Stimulated activated CD8-positive, alpha-beta memory T cell treated with anti-CD3 and anti-CD28 coated beads, Interleukin-4, amount 100 ng/mL, for 48 hours (primary cell): Measurements from ENCODE around the gene EVI2A.
"Not testable (repeated sequence)": the region's sequence is repeated elsewhere in the genome, so short reads cannot be mapped to it uniquely, and the experiment has no call there.

Experiments used
- DNase-seq: peaks from one replicate; pipeline ENCODE4 v3.0.0-alpha.2; 2020

Gene EVI2A, protein sequence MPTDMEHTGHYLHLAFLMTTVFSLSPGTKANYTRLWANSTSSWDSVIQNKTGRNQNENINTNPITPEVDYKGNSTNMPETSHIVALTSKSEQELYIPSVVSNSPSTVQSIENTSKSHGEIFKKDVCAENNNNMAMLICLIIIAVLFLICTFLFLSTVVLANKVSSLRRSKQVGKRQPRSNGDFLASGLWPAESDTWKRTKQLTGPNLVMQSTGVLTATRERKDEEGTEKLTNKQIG

DNA sequence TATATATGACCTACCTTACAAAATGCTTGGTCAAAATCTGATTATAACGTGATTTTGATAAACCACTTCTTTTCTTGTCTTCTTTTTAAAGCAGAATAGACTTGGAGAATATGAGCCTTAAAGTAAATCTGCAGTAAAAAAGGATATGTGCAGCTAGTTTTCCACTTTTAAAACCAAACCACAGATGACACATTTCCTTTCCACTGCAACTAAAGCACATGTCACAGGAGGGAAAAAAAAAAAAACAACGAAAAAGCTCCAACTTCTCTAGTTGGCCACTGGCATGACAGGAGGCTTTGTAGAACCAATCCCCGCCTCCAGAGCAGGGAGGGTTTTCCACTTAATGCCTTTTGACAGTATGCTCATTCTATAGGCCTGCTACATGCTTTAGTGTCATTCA is at the start of gene EVI2A:
EVI2A (minus strand) TSS at position 142 of the 400 bp plus-strand sequence. CDS start 2,609 bp downstream, outside the sequence.
- DNase-seq, result peak; percentile 79

DNA sequence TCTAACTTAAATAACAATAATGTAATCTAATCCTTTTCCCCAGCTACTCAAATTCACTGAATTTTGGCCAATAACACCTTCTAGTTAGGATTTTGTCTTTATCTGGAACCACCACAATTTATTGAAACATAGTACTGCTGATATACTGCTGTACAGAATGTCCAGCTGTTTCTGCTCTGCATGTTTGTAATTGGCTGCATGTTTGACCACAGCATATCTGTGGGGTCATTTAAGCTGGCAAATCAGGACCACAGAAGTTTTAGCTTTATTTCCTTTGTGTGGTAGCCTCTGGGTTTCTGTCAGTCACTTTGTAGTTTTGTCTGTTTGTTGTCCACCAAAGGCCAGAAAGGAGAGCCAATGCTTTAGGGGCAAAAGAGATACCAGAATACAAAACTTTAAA is 47.8 kb upstream of the EVI2A start:
- no peak for DNase-seq

DNA sequence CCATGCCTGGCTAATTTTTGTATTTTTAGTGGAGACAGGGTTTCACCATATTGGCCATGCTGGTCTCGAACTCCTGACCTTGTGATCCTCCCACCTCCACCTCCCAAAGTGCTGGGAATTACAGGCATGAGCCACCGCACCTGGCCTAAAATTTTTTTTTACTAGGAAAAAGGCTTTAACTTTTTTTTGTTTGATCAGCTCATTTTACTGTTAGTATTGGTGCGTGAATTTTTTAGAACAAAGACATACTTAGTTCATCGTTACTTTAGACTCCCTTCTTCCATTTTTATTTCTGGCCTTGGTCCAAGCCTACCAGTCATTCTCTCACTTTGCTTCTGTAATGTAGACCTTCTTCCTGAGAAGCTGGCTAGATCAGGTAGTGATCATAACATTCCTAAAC is 44.7 kb upstream of the EVI2A start:
- DNase-seq, result no peak

DNA sequence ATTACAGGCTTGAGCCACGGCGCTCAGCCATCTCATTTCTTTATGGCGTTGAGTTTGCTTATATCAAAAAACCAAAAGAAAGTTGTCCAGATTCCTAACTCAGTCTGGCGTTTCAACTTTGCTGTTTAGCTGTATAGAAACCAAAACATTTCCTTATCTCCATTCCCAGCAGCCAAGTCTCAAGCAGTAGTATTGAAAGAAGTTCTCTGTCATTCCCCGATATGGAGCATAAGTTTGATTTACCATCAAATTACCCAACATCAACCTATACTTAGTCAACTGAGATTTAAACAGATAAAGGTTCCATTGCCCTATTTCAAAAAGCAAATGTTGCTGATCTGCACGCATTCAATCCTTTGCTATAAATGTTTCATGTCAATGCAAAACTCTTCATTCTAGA is 42.6 kb upstream of the EVI2A start:
- DNase-seq, result no peak

DNA sequence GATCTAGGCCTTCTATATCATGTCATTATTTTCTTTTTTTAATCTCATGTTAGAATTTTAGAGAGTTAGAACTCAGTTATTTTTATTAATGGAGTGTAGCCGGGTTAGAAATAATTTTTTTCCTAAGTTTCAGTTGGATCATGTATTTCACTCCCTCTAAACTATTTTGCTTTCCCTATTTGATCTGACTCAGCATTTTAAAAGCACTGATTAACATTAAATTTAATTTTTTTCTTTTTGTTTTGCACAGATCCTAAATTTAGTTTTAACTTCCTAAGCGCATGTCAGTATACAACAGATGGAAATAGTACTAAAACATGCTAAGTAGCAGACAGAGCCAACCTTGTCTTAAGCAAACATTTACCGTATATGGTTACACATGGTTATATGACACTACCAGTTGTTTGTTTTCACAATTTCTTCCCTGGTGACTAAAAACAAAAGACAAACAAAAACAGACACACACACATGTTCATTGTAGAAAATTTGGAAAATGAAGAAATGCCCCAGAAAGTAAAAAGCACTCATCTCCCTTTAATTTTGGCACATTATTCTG is 36.5 kb upstream of the EVI2A start:
- no peak for DNase-seq

DNA sequence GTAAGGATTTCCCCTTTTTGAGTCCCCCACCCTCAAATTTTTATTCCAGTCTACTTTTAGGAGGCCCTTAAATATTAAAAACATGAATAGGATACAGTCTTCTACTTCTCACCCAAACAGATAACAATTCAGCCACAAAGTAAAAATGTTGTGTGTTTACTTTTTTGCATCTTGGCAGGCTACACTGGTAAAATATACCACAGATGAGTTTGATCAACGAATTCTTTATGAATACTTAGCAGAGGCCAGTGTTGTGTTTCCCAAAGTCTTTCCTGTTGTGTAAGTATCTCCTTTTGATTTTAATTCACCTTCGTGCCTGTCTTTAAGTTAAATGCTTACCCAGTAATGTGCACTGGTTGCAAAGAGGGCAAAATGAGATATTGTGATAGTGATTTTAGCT is 35.7 kb upstream of the EVI2A start:
- no peak for DNase-seq

DNA sequence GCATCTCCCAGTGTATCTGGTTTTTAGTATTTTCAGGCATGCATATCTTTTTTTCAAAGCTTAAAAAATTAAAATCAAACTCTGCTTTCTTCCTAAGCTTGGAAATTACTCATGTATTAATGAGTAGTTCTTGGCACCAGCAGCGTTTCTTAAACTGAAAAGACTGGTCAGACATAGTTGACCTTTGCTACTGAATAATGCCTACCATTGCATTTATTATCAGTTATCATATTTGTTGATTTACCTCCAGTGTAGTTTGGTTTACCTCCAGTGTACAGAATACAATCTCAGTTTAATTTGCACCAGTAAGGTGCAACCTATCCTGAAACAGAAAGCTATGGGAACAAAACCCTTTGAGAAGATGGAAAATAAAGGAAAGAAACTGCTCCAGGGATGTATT is 34.5 kb upstream of the EVI2A start:
- DNase-seq, result no peak

DNA sequence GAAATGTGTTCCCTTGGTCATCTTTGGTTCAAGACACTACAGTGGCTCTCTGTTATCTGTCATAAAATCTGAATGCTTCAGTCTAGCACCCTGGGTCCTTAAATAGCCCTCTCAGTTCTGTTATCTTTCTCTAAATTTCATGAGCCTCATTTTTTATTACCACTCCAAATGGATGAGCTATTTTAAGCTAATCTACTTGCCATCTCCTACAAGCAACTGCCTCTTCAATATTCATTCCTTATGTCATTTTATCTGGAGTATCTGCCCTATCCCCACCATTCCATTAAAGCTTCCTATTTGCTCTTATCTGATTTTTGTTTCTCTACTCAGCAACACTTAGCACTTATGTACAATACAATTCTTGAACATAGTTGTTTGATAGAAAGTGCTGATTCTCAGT is 28.0 kb upstream of the EVI2A start:
- no peak for DNase-seq

DNA sequence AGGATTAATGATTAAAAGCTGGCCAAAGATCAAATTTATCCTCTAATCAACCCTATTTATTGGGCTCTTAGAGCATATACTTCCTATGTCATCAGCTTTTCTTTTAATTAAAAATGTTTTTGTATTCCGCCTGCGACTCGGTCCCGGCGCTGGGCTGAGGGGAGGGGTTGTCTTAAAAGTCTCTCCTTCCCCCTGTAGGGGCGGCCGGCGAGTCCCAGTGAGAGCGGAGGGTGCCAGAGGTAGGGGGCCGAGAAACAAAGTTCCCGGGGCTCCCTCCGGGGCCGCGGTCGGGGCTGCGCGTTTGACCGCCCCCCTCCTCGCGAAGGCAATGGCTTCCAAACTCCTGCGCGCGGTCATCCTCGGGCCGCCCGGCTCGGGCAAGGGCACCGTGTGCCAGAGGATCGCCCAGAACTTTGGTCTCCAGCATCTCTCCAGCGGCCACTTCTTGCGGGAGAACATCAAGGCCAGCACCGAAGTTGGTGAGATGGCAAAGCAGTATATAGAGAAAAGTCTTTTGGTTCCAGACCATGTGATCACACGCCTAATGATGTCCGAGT is 23.8 kb upstream of the EVI2A start:
- DNase-seq, result not testable (repeated sequence)

DNA sequence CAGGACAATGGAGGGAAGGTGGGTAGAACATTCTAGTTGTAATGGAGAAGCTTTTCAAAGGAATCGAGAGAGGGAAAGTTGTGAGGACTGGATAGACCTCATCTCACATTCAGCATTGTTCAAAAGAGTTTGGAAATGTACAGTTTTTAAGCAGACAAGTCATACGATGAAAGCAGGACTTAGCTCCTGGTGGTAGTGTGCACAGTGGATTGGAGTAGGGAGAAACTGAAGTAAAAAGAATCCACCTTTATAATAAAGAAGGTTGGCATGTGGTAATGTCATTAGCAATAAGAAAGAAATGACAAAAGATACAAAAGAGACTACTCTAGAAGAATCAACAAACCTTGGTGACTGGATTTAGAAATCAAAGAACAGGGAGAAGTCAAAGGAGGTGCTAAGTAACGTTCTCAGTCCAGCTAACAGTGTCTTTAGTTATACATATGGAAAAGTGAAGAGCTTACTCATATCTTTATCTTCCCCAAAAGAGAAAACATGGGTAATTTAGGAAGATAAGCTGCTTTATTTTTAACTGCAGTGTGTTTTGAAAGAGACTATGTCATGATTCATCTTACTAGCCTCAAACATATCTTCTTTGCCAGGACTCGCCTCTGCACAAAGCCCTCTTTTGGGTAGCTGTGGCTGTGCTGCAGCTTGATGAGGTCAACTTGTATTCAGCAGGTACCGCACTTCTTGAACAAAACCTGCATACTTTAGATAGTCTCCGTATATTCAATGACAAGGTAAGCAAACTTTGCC is 18.7 kb upstream of the EVI2A start:
- DNase-seq, result no peak

DNA sequence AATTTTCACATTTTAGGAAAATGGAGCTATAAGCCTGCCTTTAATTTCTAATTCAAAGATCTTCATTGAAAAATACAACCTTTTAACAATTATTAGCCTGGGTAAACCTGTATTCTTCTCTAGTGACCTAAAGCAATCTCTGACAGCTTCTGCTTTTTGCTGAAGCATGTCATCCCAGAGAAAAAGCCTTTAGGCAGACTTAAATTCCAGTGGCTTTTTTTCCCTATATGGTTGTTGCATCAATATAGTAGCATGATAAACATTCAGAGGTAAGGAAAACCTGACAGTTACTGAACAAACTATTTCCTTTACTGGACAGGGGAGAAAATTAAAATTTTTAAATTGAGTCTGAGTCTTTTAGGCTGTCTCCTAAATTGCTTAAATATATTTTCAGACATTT is 7.8 kb upstream of the EVI2A start:
- DNase-seq, result no peak

DNA sequence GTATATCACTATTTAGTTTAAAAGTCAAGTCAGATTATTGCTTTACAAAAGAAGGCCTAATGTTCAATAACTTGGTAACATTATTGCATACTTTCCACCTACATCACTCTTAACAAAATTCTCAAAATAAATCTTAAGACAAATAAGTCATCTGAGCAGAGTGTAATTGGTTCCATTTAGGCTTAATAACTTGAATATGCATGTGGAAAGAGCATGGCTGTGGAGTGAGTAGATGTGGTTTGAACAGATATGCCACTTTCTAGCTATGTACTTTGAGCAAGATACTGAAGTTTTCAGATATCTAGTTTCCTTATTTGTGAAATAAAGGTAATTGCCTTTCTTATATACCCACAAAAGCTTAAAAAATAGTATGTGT is 6.7 kb upstream of the EVI2A start:
- DNase-seq, result no peak

DNA sequence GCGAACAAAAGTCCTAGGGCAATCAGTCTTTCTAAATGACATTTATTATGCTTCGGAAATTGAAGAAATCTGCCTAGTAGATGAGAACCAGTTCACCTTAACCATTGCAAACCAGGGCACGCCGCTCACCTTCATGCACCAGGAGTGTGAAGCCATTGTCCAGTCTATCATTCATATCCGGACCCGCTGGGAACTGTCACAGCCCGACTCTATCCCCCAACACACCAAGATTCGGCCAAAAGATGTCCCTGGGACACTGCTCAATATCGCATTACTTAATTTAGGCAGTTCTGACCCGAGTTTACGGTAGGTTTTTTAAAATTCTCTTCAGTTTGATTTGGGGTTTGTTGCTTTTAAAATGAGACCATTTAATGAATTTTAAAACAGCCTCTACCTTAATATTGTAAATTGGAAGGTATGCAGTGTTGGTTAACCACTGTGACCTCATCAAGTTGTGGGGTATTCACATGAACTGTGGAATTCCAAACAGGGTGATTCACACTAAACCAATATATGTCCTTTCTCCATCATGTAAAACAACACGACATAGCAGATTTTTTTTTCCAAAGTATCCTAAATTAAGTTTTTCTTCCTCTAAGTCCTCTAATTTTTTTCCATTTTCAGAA is 6.2 kb upstream of the EVI2A start:
- no peak for DNase-seq

DNA sequence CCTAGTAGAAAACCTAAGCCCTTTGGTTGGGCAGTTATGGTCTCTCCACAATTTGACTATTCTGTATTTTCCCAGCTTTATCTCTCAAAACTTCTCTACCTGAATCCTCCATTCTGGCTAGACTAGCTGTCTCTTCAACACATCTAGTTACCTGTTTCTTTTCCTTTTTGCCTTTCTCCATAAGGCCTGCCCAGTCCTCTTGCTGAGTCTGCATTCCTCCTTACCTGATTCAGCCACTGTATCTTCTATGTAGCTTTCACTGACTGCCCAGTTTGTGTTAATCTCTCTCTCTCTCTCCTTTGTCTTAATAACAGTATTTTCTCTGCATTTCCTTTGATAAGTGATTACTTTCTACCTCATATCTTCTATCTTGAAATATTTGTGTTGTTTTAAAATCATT is 2.1 kb upstream of the EVI2A start:
- DNase-seq, result no peak

DNA sequence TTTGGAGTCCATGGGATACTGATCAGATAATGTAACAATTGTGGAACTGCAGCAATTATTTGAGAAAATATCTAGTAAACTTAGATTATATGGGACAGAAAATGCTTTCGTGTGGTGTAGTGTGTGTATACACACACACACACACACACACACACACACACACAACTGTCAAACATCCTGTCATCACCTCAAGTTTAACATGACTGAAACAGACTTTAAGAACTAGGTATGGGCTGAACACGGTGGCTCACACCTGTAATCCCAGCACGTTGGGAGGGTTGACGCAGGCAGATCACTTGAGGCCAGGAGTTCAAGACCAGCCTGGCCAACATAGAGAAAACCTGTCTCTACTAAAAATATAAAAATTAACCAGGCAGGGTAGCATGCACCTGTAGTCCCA is 544 bp upstream of the EVI2A start:
- no peak for DNase-seq

DNA sequence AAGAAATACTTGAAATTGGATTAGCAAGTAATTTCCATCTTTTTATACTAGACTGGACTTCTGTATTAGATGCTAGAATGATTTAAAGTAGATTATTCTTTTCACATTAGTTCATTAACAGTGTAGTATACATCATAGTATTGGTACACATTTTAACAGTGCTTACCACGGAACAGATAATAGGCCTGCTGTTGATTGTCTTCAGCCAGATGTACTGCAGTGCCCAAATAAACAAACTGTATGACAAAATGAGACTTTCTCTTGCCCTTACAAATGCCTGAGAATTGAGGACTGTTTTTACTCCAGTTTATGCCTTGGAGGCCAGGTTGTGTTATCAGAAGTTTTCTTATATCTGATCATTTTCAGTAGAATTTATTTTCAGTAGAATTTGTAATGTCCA is 631 bp downstream of the EVI2A start:
- no peak for DNase-seq

DNA sequence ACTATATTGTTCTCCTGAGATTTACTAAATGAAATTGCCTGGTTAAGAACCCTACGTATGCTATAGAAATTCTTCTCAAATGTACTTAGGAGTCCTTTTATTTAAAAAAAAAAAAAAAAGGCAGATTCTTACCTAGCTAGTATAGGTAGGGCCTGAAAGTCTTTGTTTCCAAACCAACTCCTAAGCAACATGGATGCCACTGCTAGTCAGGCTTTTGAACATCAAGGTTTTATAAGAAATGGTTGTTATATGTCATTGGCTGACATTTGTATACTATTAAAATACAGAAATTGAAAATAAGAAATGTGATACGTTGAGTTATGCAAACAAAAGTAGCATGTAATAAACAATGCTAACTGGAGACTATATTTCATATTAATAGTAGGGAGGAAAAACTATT is 1.2 kb downstream of the EVI2A start:
- no peak for DNase-seq

DNA sequence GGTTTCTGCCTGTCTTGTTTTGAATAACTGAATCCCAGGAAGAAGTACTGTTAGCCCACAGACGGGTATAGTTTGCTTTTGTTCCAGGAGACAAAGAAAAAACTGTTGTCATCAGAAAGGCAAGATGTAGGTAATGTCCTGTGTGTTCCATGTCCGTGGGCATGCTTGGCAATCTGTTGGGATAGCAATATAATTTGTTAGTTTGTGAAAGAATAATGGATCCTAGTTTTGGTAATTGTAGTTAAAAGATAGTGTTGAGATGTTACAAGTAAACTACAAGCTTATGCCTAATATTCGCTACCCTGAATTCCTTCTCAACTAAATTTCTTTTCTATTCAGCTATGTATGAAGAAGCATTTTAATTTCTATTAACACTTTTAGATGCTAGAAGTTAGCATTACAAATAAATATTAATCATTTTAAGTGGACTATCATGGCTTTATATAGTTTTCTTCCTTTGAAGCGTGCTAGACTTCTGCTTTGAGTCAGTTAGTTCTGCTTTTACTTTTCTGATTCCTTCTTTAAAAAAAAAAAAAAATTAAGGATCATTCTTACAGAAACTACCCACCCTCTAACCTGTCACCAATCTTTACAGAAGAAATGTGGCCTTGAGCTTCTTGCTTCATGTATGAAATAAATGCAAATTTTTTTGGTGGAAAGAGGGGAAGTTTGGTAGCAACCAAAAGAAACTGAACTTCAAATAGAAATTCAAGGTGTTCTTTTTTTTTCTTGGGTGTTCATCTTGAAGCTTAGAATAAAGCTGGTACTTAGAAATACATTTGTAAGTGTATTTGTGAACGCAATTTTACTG is 2.4 kb downstream of the EVI2A start:
- no peak for DNase-seq

DNA sequence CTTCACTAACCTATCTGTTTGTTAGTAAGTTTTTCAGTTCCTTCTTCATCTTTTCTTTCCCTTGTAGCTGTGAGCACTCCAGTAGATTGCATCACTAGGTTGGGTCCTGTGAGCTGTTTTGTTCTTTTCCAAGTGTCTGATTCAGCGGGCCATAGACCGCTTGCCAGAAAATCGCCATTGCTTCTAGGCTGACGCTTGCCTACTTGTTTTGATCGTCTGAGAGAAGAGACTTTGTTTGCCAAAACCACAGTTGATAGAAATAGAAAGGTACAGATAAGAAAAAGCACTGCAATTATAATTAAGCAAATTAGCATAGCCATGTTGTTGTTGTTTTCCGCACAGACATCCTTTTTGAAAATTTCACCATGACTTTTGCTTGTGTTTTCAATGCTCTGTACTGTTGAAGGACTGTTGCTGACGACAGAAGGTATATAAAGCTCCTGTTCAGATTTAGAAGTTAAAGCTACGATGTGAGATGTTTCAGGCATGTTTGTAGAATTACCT is 3.1 kb downstream of the EVI2A start:
- peak; percentile 66 for DNase-seq

DNA sequence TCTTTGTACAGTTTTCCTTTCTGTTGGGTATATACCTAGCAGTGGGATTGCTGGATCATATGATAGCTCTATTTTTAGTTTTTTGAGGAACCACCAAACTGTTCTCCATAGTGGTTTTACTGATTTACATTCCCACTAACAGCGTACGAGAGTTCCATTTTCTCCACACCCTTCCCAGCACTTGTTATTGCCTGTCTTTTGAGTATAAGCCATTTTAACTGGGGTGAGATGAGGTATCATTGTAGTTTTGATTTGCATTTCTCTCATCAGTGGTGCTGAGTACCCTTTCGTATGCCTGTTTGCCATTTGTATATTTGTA is 6.7 kb downstream of the EVI2A start:
- DNase-seq, result no peak

DNA sequence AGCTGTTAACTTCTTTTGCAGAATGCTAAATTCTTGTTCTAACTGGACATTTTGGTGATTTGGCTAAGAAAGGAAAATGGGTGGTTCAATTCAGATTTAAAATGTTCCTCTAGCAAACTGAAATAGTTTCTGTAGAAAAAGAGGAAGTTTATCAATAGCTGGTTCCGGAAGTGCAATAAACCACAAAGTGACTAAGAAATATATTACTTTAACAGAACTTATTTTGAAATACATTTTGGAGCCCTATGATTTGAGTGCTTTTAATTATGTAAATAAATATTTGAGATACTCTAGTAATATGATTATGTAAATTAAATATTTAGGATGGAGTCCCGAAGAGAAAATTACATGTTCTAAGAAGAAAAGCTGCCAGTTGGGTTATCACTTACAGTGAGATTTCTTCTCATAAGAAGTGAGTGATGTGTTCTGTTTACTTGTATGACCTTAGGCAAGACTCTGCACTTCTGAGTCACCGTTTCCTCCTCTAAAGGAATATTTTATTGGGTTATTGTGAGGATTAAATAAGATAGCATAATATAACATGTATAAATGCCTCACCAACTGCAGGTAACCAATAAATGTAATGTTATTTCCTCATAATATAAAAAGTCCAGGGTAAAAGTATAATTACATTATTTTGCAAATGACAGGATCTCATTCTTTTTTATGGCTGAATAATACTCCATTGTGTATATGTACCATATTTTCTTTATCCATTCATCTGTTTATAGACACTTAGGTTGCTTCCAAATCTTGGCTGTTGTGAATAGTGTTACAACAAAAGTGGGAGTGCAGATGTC is 7.2 kb downstream of the EVI2A start, which contains the start of gene EVI2B:
EVI2B (minus strand) TSS at position 73 of the 800 bp plus-strand sequence. CDS start 8,445 bp downstream, outside the sequence.
- no peak for DNase-seq

DNA sequence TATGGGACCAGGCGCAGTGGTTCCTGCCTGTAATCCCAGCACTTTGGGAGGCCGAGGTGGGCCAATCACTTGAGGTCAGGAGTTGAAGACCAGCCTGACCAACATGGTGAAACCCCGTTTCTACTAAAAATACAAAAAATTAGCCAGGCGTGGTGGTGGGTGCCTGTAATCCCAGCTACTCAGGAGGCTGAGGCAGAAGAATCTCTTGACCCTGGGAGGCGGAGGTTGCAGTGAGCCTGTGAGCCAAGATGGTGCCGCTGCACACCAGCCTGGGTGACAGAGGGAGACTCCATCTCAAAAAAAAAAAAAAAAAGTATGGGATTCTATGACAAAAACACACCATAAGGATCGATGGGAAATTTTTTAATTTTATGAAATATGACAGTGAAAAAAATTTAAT is 9.2 kb downstream of the EVI2A start:
- peak; percentile 55 for DNase-seq
